Upper lobe of left lung (tissue), 6 donors: ENCODE measurements around the gene SNTN. TPM values are rescaled to one million over a fixed set of nuclear protein-coding genes. Genes with fewer than 3 reads are reported as not detected.

Experiments used
- ATAC-seq, 2 donors: fragments of 200-7000 bp; cut with Tn5 transposase; one replicate each; pipeline ENCODE4 v1.9.1; 2022; ENCODE audit warnings: mild to moderate bottlenecking in 2 of 2, moderate library complexity in 2 of 2; ENCODE audit not compliant: low FRiP score in 2 of 2
- DNase-seq, 2 donors: peaks; one replicate each; pipeline ENCODE4 v3.0.0-alpha.2; 2019 to 2020
- H3K27ac ChIP-seq, 4 donors: fragments of 200-600 bp; sonication (generic); one replicate each; pipeline ENCODE4 v1.5.1; 2016 to 2019
- H3K27me3 ChIP-seq, 4 donors: fragments of 200-600 bp; sonication (generic); one replicate each; pipeline ENCODE4 v1.5.1; 2017 to 2019
- H3K36me3 ChIP-seq, 4 donors: fragments of 200-600 bp; sonication (generic); one replicate each; pipeline ENCODE4 v1.5.1; 2016 to 2019
- H3K4me1 ChIP-seq, 4 donors: fragments of 200-600 bp; sonication (generic); one replicate each; pipeline ENCODE4 v1.5.1; 2018 to 2019
- H3K4me3 ChIP-seq, 4 donors: fragments of 200-600 bp; sonication (generic); one replicate each; pipeline ENCODE4 v1.5.1; 2017 to 2019; ENCODE audit warnings: mild to moderate bottlenecking in 2 of 4, moderate library complexity in 1 of 4
- H3K9me3 ChIP-seq, 4 donors: fragments of 200-600 bp; sonication (generic); one replicate each; pipeline ENCODE4 v1.5.1; 2018 to 2019
- EP300 ChIP-seq, 4 donors: sonication (generic); formaldehyde crosslinking; IDR thresholded peaks; one replicate each; pipeline ENCODE4 v1.5.1; 2017; ENCODE audit warnings: antibody characterized with exemption in 4 of 4, control low read depth in 2 of 4
- POLR2A ChIP-seq, 4 donors: fragments of 450-650 bp; IDR thresholded peaks; one replicate each; pipeline ENCODE4 v1.5.1; 2016 to 2017; ENCODE audit warnings: antibody characterized with exemption in 4 of 4, mild to moderate bottlenecking in 2 of 4
- POLR2AphosphoS5 ChIP-seq, 2 donors: sonication (generic); formaldehyde crosslinking; IDR thresholded peaks; one replicate each; pipeline ENCODE4 v1.5.1; 2017; ENCODE audit warnings: antibody characterized with exemption in 2 of 2
- WGBS, 2 donors: methylation state at CpG; one replicate each; pipeline ENCODE4 v1.1.5; 2017 to 2018; 5-methylcytosine and 5-hydroxymethylcytosine counted together
- total RNA-seq, 6 donors: library from RNA; depleted of rRNA in 4 of 6; stranded (reverse); fragments of >200 nt in 4 of 6; gene quantifications; one replicate each; pipeline versions ENCODE4 v1.1.0 to v1.2.1, GENCODE V29; 2016 to 2021
- TF ChIP-seq, protein P1 (sequence below), 6 experiments: fragments of 450-650 bp in 4 of 6; fragments of 200-600 bp in 2 of 6; sonication (generic) in 2 of 6; IDR thresholded peaks; one replicate each; pipeline ENCODE4 v1.5.1; 2016 to 2019; ENCODE audit warnings: antibody characterized with exemption in 6 of 6
- donor health status: DM: no; HTN: no; CAD: no; lungs with moderate emphysema.
- donor health status: DM: no; HTN: yes; CAD: no; lungs with severe emphysema.

Gene SNTN
- total RNA-seq, result 10 to 100 TPM in 3 of 6 donors, 1 to 10 TPM in 1, under 1 TPM in 2; 0.34 to 36.8 (median 10.5) TPM

DNA sequence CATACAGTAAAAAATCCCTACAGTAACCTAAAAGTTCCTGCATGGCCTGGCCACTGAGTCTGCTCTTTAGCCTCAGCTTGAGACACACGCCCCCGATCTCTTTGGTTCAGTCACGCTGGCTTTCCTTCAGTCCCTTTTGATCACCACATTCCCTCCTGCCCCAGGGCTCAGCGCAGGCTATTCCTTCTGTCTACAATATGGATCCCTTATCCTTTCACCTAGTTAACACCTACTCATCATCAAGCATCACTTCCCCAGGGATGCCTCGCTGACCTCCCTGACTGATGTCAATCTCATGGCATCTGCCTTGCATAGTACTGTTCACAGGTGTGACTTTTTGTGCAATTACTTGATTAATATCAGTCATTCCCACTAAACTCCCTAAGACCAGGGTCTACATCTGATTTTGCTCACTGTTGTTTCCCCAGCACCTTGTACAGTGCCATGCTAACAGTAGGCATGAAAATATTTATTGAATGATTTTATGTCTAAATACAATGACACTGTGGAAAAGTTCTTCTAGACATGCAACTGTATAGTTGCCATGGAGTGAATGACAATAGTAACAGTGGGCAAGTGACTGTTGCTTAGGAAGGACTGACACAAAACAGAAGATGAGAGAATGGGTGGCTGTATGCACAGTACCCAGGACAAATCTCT, at the start of gene SNTN:
TSS of gene SNTN (plus strand) at position 610 of the 660 bp plus-strand sequence. CDS start at position 623, 13 bp downstream.
- TF ChIP-seq POLR2A (IDR thresholded peaks at IDR 0.05) (peak in 1 of 4 donors; percentile 12), POLR2AphosphoS5 (IDR thresholded peaks at IDR 0.05) (no peak)
- Histone ChIP-seq H3K27ac (no peak within 1 kb of the TSS), H3K4me3 (no peak within 1 kb of the TSS), H3K4me1 (no peaks in the 10 kb centered on the region), H3K27me3 (no peaks in the 10 kb centered on the region), H3K9me3 (no peaks in the 10 kb centered on the region), H3K36me3 (no peaks in the 10 kb centered on the region)
- WGBS, 2 donors, result 50 to 68% methylated on average over 5 of the region's 5 CpGs
- ATAC-seq (no peak), DNase-seq (no peak)

DNA sequence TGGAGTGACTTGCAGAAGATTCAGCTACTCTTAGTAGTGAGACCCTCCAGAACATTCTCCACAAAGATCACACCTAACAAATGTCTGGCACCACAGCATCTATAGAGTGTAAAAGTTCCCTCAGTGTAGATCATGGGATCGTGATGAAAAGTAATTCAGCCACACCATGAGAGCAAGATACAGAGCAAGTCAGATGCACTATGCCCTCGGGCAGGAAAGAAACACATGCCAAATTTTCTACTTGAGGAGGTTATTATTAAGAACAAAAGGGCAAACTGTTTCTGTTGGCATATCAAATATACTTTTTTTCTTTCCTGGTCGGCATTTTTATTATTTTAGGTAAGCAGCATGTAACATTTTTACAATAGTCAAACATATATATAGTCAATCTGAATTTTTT, 44.8 kb upstream of the SNTN start:
- Histone ChIP-seq H3K27ac (no peak overlapping the region), H3K4me3 (no peak overlapping the region), H3K4me1 (no peaks in the 10 kb centered on the region), H3K27me3 (no peaks in the 10 kb centered on the region), H3K9me3 (no peaks in the 10 kb centered on the region), H3K36me3 (no peaks in the 10 kb centered on the region)
- WGBS, 2 donors, result 75 to 85% methylated on average over 3 of the region's 3 CpGs
- no peak for ATAC-seq
- DNase-seq, result no peak
- no peak for TF ChIP-seq EP300 (IDR thresholded peaks at IDR 0.05)

DNA sequence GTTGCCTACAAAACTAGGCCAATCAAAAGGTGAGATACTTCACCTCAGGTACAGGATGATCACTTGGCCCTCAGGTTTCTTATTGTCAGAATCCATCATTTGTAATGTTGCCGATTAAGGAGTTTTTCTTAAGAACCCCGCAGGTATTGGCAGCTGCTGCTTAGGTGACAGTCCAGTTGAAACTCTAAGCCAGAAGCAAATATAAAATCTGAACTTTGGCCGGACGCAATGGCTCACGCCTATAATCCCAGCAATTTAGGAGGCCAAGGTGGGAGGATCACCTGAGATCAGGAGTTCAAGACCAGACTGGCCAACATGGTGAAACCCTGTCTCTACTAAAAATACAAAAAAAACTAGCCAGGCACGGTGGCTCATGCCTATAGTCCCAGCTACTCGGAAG, 43.1 kb upstream of the SNTN start:
- H3K27ac ChIP-seq, result no peak overlapping the region
- H3K4me1 ChIP-seq, result no peaks in the 10 kb centered on the region
- ATAC-seq (no peak), DNase-seq (no peak)
- 89 to 92% methylated on average over 7 of the region's 7 CpGs for WGBS, 2 donors
- H3K4me3 ChIP-seq, result no peak overlapping the region
- no peaks in the 10 kb centered on the region for H3K27me3 ChIP-seq
- TF ChIP-seq POLR2AphosphoS5 (IDR thresholded peaks at IDR 0.05), result no peak
- TF ChIP-seq EP300 (IDR thresholded peaks at IDR 0.05), result no peak
- TF ChIP-seq POLR2A (IDR thresholded peaks at IDR 0.05), result no peak
- TF ChIP-seq, protein P1, sequence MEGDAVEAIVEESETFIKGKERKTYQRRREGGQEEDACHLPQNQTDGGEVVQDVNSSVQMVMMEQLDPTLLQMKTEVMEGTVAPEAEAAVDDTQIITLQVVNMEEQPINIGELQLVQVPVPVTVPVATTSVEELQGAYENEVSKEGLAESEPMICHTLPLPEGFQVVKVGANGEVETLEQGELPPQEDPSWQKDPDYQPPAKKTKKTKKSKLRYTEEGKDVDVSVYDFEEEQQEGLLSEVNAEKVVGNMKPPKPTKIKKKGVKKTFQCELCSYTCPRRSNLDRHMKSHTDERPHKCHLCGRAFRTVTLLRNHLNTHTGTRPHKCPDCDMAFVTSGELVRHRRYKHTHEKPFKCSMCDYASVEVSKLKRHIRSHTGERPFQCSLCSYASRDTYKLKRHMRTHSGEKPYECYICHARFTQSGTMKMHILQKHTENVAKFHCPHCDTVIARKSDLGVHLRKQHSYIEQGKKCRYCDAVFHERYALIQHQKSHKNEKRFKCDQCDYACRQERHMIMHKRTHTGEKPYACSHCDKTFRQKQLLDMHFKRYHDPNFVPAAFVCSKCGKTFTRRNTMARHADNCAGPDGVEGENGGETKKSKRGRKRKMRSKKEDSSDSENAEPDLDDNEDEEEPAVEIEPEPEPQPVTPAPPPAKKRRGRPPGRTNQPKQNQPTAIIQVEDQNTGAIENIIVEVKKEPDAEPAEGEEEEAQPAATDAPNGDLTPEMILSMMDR (IDR thresholded peaks at IDR 0.05), result no peak
- H3K9me3 ChIP-seq, result no peaks in the 10 kb centered on the region
- H3K36me3 ChIP-seq, result no peaks in the 10 kb centered on the region

DNA sequence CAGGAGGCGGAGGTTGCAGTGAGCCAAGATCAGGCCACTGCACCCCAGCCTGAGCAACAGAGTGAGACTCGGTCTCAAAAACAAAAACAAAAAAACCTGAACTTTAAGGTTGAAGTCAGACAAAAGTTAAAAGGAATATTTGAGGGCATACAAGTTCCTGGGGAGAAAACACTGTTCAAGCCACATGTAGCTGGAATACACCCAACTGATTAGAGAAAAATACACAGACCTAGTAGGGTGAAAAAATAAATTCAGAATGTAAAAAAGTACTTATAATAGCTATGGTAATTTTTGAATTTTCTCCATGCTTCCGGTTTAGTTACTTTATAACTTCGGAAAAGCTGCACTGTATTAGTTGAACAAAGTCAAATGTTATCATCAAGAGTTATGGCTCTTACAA, 42.6 kb upstream of the SNTN start:
- Histone ChIP-seq H3K36me3 (no peaks in the 10 kb centered on the region), H3K27ac (no peak overlapping the region), H3K4me1 (no peaks in the 10 kb centered on the region), H3K9me3 (no peaks in the 10 kb centered on the region), H3K4me3 (no peak overlapping the region), H3K27me3 (no peaks in the 10 kb centered on the region)
- WGBS, 2 donors, result 78 to 88% methylated on average over 4 of the region's 4 CpGs
- DNase-seq, result no peak
- TF ChIP-seq POLR2A (IDR thresholded peaks at IDR 0.05) (no peak), POLR2AphosphoS5 (IDR thresholded peaks at IDR 0.05) (no peak), EP300 (IDR thresholded peaks at IDR 0.05) (no peak)
- TF ChIP-seq, protein P1 (IDR thresholded peaks at IDR 0.05), result no peak
- ATAC-seq, result no peak

DNA sequence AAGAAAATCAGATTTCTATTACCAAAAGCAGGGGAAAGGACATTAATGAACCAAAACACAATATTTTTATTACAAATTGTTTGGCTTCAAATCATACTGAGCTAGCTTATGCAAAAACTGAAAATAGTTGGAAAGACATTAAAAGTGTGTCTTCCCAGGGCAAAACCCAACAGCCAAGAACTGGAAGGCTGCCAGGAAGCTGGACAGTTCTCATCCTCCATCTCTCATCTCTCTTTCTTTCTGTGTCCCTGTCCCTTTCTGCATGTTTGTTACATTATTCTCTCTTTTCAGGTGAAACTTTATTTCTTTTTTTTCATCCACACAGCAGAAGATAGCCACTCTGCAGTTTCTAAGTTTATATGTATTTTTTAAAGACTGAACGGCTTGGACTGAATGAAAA, 41.1 kb upstream of the SNTN start:
- WGBS, 2 donors, result 79 to 88% methylated on average over 1 of the region's 1 CpG
- no peak for DNase-seq

More for the DNA sequence above, 41.1 kb upstream of the SNTN start:
- no peak overlapping the region for H3K27ac ChIP-seq
- no peaks in the 10 kb centered on the region for H3K27me3 ChIP-seq
- no peaks in the 10 kb centered on the region for H3K36me3 ChIP-seq
- no peak overlapping the region for H3K4me3 ChIP-seq
- H3K9me3 ChIP-seq, result no peaks in the 10 kb centered on the region
- TF ChIP-seq, protein P1 (IDR thresholded peaks at IDR 0.05), result no peak
- TF ChIP-seq POLR2AphosphoS5 (IDR thresholded peaks at IDR 0.05), result no peak
- TF ChIP-seq POLR2A (IDR thresholded peaks at IDR 0.05), result no peak
- TF ChIP-seq EP300 (IDR thresholded peaks at IDR 0.05), result no peak
- H3K4me1 ChIP-seq, result no peaks in the 10 kb centered on the region
- ATAC-seq, result no peak
